ENCODE data around the gene HNRNPAB.
A peak's percentile ranks its signal among the peaks of the same experiment; 100 is the strongest.

- TF ChIP-seq CTCF (IDR thresholded peaks at IDR 0.05 in 8 of 11, conservative IDR thresholded peaks at IDR 0.05 in 3 of 11) (no peak), POLR2A (IDR thresholded peaks at IDR 0.05) (no peak), POLR2AphosphoS5 (IDR thresholded peaks at IDR 0.05) (peak in 2 of 3 donors; percentile 14 to 43)
These were observed 7.0 kb downstream of the HNRNPAB start for GRCh38 chr5:178211095-178212048.
